ENCODE data around the gene KLC1. TPM values are rescaled to one million over a fixed set of nuclear protein-coding genes. Genes with fewer than 3 reads are reported as not detected.

Gene KLC1
- total RNA-seq, 1 donor from 2014 or later: 238 TPM

DNA sequence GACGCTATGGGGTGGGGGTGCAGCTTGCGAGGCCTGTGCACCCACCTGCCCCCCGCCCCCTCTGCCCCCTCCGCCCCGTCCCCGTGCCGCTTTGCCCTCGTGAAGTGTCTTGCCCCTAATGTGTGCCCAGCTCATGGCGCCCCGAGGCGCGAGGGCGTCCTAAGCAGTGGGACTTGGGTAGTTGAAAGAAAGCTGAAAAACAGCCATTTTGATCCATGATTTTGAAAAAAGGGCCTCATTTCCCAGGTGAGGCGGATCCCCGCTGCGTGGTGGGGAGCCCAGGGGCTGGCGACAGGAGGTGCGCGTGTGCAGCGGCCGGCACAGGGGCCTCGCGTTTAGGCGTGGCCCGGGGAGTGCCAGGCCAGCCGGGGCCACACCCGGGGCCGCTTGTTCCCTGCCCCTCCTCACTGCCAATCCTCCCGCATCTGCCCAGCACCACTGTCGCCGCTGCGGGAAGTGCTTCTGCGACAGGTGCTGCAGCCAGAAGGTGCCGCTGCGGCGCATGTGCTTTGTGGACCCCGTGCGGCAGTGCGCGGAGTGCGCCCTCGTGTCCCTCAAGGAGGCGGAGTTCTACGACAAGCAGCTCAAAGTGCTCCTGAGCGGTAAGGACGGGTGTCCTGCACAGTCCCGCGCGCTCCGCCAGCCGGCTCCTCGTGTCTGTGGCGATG lies 98.4 kb downstream of the KLC1 start:
- H3K4me3 Mint-ChIP-seq (ENCODE audit: unreplicated experiment): no peak overlapping the region
- H3K4me2 ChIP-seq (ENCODE audit: low read length): no peak overlapping the region
- peaks cover 9% of the 10 kb centered on the region for H3K36me3 ChIP-seq (ENCODE audit: insufficient read depth, low read length)
- no peak overlapping the region for H3K27ac ChIP-seq (ENCODE audit: low read depth, low read length)
- DNase-seq (ENCODE audit: low read depth) (no peak), FAIRE-seq (no peak)
- H4K20me1 ChIP-seq (ENCODE audit: insufficient read depth, low read length): peaks cover 67% of the 10 kb centered on the region
- no peaks in the 10 kb centered on the region for H3K9me3 Mint-ChIP-seq (ENCODE audit: unreplicated experiment)
- H3K27me3 Mint-ChIP-seq (ENCODE audit: low read depth, unreplicated experiment): no peaks in the 10 kb centered on the region
- no peak overlapping the region for H3K27ac Mint-ChIP-seq (ENCODE audit: unreplicated experiment)
- H3K4me1 Mint-ChIP-seq (ENCODE audit: low read depth, unreplicated experiment): peaks cover 11% of the 10 kb centered on the region
- peaks cover 46% of the 10 kb centered on the region for H3K79me2 ChIP-seq (ENCODE audit: insufficient read depth, low read length)
- no peak overlapping the region for H3K4me3 ChIP-seq (ENCODE audit: insufficient read depth, low read depth, low read length)
- peaks cover 19% of the 10 kb centered on the region for H3K36me3 Mint-ChIP-seq (ENCODE audit: low read depth, unreplicated experiment)
- H3K9me3 ChIP-seq (ENCODE audit: insufficient read depth, low read depth, low read length): no peaks in the 10 kb centered on the region
- H3K27me3 ChIP-seq (ENCODE audit: insufficient read depth, low read length): no peaks in the 10 kb centered on the region
- TF ChIP-seq, protein P1, sequence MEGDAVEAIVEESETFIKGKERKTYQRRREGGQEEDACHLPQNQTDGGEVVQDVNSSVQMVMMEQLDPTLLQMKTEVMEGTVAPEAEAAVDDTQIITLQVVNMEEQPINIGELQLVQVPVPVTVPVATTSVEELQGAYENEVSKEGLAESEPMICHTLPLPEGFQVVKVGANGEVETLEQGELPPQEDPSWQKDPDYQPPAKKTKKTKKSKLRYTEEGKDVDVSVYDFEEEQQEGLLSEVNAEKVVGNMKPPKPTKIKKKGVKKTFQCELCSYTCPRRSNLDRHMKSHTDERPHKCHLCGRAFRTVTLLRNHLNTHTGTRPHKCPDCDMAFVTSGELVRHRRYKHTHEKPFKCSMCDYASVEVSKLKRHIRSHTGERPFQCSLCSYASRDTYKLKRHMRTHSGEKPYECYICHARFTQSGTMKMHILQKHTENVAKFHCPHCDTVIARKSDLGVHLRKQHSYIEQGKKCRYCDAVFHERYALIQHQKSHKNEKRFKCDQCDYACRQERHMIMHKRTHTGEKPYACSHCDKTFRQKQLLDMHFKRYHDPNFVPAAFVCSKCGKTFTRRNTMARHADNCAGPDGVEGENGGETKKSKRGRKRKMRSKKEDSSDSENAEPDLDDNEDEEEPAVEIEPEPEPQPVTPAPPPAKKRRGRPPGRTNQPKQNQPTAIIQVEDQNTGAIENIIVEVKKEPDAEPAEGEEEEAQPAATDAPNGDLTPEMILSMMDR (IDR thresholded peaks at IDR 0.05; ENCODE audit: insufficient read depth, low read depth, low read length): no peak
- TF ChIP-seq EZH2 (IDR thresholded peaks at IDR 0.05; ENCODE audit: insufficient read depth, low read length): no peak
- no peak overlapping the region for H2AFZ ChIP-seq (ENCODE audit: low read depth, low read length)
- peaks cover 18% of the 10 kb centered on the region for H3K4me1 ChIP-seq (ENCODE audit: insufficient read depth, low read length)
- H3K9ac ChIP-seq (ENCODE audit: low read length): no peak overlapping the region

DNA sequence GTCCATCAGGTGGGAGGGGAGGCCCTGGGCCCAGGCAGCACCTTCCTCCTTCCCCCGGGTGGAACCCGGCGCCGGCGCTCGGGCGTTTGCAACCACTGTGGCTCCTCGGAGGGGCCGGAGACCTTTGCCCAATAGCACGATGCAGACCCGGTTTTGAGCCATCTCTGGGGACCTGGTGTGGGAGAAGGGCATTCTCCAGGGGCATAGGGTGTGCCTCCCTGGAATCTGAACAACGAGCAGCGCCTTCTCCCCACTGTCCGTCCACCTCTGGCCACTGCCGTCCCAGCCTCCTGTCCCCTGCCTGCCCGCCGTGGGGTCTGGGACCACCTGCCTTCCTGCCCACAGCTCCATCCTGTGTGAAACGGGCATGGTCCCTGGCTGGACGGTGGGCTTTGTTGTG lies 99.1 kb downstream of the KLC1 start:
- Histone ChIP-seq H3K36me3 (ENCODE audit: insufficient read depth, low read length) (peaks cover 9% of the 10 kb centered on the region), H3K27ac (ENCODE audit: low read depth, low read length) (no peak overlapping the region), H2AFZ (ENCODE audit: low read depth, low read length) (no peak overlapping the region), H4K20me1 (ENCODE audit: insufficient read depth, low read length) (peaks cover 64% of the 10 kb centered on the region), H3K9me3 (ENCODE audit: insufficient read depth, low read depth, low read length) (no peaks in the 10 kb centered on the region), H3K9ac (ENCODE audit: low read length) (no peak overlapping the region), H3K4me2 (ENCODE audit: low read length) (no peak overlapping the region), H3K27me3 (ENCODE audit: insufficient read depth, low read length) (no peaks in the 10 kb centered on the region), H3K4me3 (ENCODE audit: insufficient read depth, low read depth, low read length) (no peak overlapping the region), H3K4me1 (ENCODE audit: insufficient read depth, low read length) (peaks cover 13% of the 10 kb centered on the region), H3K79me2 (ENCODE audit: insufficient read depth, low read length) (peaks cover 40% of the 10 kb centered on the region)
- DNase-seq (ENCODE audit: low read depth): no peak
- no peak for FAIRE-seq
- TF ChIP-seq, protein P1 (IDR thresholded peaks at IDR 0.05; ENCODE audit: insufficient read depth, low read depth, low read length): no peak
- no peak for TF ChIP-seq EZH2 (IDR thresholded peaks at IDR 0.05; ENCODE audit: insufficient read depth, low read length)
- peaks cover 7% of the 10 kb centered on the region for H3K4me1 Mint-ChIP-seq (ENCODE audit: low read depth, unreplicated experiment)
- H3K36me3 Mint-ChIP-seq (ENCODE audit: low read depth, unreplicated experiment): peaks cover 23% of the 10 kb centered on the region
- H3K27ac Mint-ChIP-seq (ENCODE audit: unreplicated experiment): no peak overlapping the region
- H3K4me3 Mint-ChIP-seq (ENCODE audit: unreplicated experiment): no peak overlapping the region
- H3K9me3 Mint-ChIP-seq (ENCODE audit: unreplicated experiment): no peaks in the 10 kb centered on the region
- H3K27me3 Mint-ChIP-seq (ENCODE audit: low read depth, unreplicated experiment): no peaks in the 10 kb centered on the region

DNA sequence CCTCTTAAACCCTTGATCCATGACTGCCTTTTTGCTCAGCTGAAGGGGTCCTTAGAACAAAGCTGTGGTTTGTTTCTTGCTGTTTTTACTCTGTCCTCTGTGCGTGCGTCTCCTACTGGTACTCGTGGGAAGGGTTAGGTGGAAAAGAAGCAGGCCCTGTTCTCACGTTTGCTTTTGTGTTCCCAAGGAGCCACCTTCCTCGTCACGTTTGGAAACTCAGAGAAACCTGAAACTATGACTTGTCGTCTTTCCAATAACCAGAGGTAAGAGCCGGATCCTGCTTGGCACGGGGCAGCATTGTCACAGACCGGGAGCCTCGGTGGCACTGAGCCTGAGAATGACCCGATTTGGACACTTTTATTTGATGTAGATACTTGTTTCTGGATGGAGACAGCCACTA lies 99.7 kb downstream of the KLC1 start:
- H2AFZ ChIP-seq (ENCODE audit: low read depth, low read length): no peak overlapping the region
- H3K4me1 Mint-ChIP-seq (ENCODE audit: low read depth, unreplicated experiment): peaks cover 6% of the 10 kb centered on the region
- TF ChIP-seq, protein P1 (IDR thresholded peaks at IDR 0.05; ENCODE audit: insufficient read depth, low read depth, low read length): no peak
- peaks cover 34% of the 10 kb centered on the region for H3K79me2 ChIP-seq (ENCODE audit: insufficient read depth, low read length)
- H3K4me2 ChIP-seq (ENCODE audit: low read length): no peak overlapping the region
- no peaks in the 10 kb centered on the region for H3K9me3 ChIP-seq (ENCODE audit: insufficient read depth, low read depth, low read length)
- no peak overlapping the region for H3K4me3 ChIP-seq (ENCODE audit: insufficient read depth, low read depth, low read length)
- H3K27ac Mint-ChIP-seq (ENCODE audit: unreplicated experiment): no peak overlapping the region
- FAIRE-seq (no peak), DNase-seq (ENCODE audit: low read depth) (no peak)
- peaks cover 68% of the 10 kb centered on the region for H4K20me1 ChIP-seq (ENCODE audit: insufficient read depth, low read length)
- no peak overlapping the region for H3K4me3 Mint-ChIP-seq (ENCODE audit: unreplicated experiment)
- no peaks in the 10 kb centered on the region for H3K27me3 Mint-ChIP-seq (ENCODE audit: low read depth, unreplicated experiment)
- no peaks in the 10 kb centered on the region for H3K9me3 Mint-ChIP-seq (ENCODE audit: unreplicated experiment)
- peaks cover 7% of the 10 kb centered on the region for H3K4me1 ChIP-seq (ENCODE audit: insufficient read depth, low read length)
- peaks cover 25% of the 10 kb centered on the region for H3K36me3 Mint-ChIP-seq (ENCODE audit: low read depth, unreplicated experiment)
- no peaks in the 10 kb centered on the region for H3K27me3 ChIP-seq (ENCODE audit: insufficient read depth, low read length)
- no peak overlapping the region for H3K9ac ChIP-seq (ENCODE audit: low read length)
- no peak overlapping the region for H3K27ac ChIP-seq (ENCODE audit: low read depth, low read length)
- peaks cover 15% of the 10 kb centered on the region for H3K36me3 ChIP-seq (ENCODE audit: insufficient read depth, low read length)
